ENCODE results near the gene PACSIN2.
A peak's percentile ranks its signal among the peaks of the same experiment; 100 is the strongest.

PACSIN2 gene

DNA sequence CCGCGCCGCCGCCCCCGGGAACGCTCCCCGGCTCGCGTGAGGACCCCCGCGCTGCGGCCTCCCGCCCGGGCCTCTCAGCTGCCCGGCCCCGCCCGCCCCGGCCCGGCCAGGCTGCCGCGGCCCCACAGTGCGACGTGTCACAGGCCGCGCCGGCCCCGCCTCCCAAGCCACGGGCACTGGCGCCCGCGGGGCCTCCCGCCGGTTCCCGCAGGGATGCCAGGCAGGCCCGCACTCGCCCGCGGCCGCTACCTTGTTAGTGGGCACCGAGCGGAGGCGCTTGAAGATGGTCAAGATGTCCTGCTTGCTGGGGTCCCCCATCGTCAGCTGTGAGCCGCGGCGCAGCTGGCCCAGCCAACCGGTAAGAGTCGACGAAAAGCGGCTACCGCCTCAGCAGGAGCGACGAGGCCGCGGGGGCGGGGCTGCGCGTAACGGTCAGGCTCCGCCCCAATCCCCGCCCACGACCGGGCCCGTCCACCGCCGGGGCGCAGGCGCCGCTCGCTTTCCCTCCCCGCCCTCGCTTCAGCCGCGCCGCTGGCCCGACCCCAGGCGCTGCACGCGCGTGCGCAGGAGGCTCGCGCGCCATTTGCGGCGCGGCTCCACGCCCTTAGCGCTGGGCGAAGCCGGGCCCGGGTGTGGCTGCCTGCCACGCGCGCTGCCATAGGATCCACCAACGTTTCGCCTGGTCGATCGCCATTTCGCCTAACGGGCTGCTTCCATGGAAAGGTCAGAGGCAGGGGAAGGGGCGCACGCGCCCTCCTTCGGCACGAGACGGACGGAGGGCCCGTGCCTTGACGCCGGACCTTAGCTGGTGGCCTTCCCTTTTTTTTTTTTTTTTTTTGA, 157.9 kb downstream of the PACSIN2 start, which contains the start of gene ARFGAP3:
Gene ARFGAP3 (minus strand): TSS at position 409 of the 840 bp plus-strand sequence. CDS start 91 bp downstream, at position 318.
- peak; percentile 90 for DNase-seq (ENCODE audit: low read depth)

GRCh38 chr22:42856179-42856864, 158.6 kb downstream of the PACSIN2 start:
- DNase-seq (ENCODE audit: low read depth) = peak; percentile 39

GRCh38 chr22:42855721-42856120, 159.2 kb downstream of the PACSIN2 start:
- DNase-seq (ENCODE audit: low read depth) = no peak

DNA sequence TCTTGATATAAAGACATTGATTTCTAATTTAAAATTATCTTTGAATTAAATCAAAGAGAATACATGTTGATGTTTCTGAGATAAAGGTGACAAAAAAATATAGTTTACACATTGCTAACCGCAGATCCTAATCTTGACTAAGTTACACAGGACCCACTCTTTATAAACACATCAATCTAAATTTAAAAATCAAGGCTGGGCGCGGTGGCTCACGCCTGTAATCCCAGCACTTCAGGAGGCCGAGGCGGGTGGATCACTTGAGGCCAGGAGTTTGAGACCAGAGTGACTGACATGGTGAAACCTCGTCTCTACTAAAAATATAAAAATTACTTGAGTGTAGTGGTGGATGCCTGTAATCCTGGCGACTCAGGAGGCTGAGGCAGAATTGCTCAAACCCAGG, 159.7 kb downstream of the PACSIN2 start:
- DNase-seq (ENCODE audit: low read depth) = no peak

- no peak for DNase-seq (ENCODE audit: low read depth)
Observed at GRCh38 chr22:42848941-42849550, 165.9 kb downstream of the PACSIN2 start.

- no peak for DNase-seq (ENCODE audit: low read depth)
Observed at GRCh38 chr22:42847110-42847509, 167.8 kb downstream of the PACSIN2 start.

DNA sequence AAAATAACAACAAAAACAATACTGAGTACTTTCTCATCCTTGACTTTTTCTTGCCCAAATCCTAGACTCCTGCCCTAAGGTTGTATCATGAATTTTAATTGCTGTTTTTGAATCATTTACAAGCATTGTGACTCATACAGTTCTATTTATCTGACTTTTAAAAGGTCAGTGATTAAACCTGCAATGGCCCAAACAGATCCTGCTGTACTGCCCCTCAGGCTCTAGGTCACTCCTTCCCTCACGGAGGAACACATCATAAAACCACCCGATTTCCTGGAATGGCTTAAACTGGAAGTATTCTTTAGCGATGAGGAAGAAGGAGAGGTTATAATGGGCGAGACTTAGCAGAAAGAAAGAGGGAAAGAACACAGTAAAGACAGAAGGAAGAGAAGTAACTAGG, 170.2 kb downstream of the PACSIN2 start:
- no peak for DNase-seq (ENCODE audit: low read depth)

GRCh38 chr22:42842658-42843370, 172.1 kb downstream of the PACSIN2 start:
- no peak for DNase-seq (ENCODE audit: low read depth)

- no peak for DNase-seq (ENCODE audit: low read depth)
Observed at GRCh38 chr22:42841444-42841843, 173.5 kb downstream of the PACSIN2 start.

GRCh38 chr22:42837556-42837955, 177.4 kb downstream of the PACSIN2 start:
- no peak for DNase-seq (ENCODE audit: low read depth)

DNA sequence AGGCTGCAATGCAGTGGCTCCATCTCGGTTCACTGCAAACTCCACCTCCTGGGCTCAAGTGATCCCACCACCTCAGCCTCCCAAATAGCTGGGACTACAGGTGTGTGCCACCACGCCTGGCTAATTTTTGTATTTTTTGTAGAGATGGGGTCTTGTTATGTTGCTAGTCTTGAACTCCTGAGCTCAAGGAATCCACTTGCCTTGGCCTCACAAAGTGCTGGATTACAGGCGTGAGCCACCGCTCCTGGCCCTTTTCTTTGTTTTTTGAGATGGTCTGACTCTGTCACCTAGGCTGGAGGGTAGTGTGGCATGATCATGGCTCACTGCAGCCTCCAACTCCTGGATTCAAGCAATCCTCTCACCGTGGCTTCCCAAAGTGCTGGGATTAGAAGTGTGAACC, 178.9 kb downstream of the PACSIN2 start:
- no peak for DNase-seq (ENCODE audit: low read depth)

- DNase-seq (ENCODE audit: low read depth) = no peak
Observed at GRCh38 chr22:42834177-42834949, 180.6 kb downstream of the PACSIN2 start.

- no peak for DNase-seq (ENCODE audit: low read depth)
Observed at GRCh38 chr22:42833104-42833503, 181.8 kb downstream of the PACSIN2 start.

GRCh38 chr22:42831712-42832111, 183.2 kb downstream of the PACSIN2 start:
- DNase-seq (ENCODE audit: low read depth) = no peak

DNA sequence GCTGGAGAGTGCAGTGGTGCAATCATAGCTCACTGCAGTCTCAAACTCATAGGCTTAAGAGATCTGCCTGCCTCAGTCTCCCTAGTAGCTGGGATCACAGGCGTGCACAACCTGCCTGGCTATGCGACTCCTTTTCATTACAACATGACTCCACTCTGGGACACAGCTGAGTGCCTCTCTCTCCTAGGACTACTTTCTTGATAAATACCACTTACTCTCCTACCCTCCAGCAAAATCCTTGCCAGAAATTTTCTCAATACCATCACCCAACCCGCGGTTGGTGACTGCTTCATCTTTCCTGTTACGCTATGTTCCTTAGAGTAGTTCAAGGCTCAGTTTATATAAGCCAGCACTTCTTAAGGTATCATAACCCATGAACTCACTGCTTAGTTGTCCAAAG, 184.8 kb downstream of the PACSIN2 start:
- no peak for DNase-seq (ENCODE audit: low read depth)

- no peak for DNase-seq (ENCODE audit: low read depth)
Observed at GRCh38 chr22:42829302-42829701, 185.6 kb downstream of the PACSIN2 start.

- no peak for DNase-seq (ENCODE audit: low read depth)
Observed at GRCh38 chr22:42825796-42826195, 189.2 kb downstream of the PACSIN2 start.

- no peak for DNase-seq (ENCODE audit: low read depth)
Observed at GRCh38 chr22:42821386-42821785, 193.6 kb downstream of the PACSIN2 start.

DNA sequence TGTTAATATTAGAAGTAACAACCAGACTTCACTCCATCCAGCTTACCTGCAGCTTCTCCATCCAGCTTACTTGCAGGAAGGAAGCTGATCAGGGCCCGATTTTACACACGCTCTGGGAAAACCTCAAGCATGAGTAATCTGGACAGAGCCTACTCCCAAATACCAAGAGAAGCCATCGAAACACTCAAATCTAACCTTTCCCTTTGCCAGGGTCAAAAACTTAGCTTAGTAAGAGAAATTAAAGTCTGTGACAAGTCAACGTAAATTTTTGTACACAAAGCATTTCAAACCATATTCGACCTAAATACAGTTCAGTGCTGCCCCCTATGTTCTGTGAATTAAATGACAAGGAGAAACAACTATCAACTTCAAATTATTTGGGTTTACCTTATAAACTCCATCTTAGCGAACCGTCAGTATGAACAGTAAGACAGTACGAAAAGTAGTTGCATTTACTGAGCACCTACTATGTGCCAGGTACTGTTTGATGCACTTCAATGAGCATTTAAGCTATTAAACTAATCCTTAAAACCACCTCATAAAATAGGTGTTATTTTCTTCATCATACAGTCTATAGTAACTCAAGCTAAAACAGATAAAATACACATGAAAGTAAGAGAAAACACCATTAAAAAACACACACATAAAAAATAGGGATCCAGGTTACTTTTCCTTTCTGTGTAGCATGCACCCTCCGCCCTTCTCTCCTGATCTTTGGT, 194.7 kb downstream of the PACSIN2 start:
- no peak for DNase-seq (ENCODE audit: low read depth)
